ENCODE measurements around the gene COG4. TPM values are rescaled to one million over a fixed set of nuclear protein-coding genes. Genes with fewer than 3 reads are reported as not detected.

The COG4 gene
- total RNA-seq, 2 experiments from 2014 or later: 62.1 to 71.3 TPM

DNA sequence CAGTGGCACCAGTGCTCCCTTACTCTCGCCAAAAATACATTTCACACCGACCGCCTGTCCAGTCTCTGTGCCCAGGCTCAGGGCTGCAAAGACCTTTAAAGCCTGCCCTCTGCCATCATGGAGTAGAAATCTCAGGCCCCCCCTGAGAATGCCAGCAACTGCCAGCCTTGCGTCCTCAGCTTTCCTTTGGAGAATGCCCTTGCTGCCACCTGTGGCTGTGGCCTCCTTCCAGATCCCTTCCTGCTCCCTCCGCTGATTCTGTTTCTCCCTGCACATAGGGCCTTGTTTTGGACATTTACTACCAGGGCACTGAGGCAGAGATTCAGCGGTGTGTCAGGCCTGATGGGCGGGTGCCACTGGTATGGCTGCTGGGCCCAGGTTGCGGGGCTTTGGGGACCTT, 55.7 kb downstream of the COG4 start:
- Mint-ChIP-seq H3K9me3 (ENCODE audit: insufficient read depth) (no peaks in the 10 kb centered on the region), H3K4me3 (no peak overlapping the region), H3K27ac (no peak overlapping the region), H3K36me3 (ENCODE audit: low read depth) (peaks cover 2% of the 10 kb centered on the region), H3K4me1 (ENCODE audit: low read depth) (no peaks in the 10 kb centered on the region), H3K27me3 (ENCODE audit: low read depth) (no peaks in the 10 kb centered on the region)
- DNase-seq: no peak
- POLR2A ChIA-PET: no interaction called here
- CTCF ChIA-PET: no interaction called here
- no peak for ATAC-seq

DNA sequence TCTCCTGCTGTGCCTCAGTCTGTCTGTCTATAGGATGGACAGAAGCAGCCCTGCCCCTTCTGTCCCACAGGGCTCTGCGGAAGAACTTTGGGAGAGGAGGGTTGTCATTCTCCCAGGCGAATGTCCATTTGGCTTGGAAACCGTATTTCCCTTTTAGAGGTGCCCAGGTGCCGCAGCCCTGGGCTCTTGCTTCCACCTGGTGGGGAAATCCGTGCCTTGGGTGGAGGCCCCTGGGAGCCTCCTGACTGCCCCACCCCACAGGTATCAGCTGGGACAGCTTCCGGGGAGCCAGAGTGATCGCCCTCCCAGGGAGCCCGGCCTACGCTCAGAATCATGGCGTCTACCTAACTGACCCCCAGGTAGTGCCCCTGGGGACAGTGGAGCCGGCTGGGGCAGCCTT, 56.2 kb downstream of the COG4 start:
- Mint-ChIP-seq H3K9me3 (ENCODE audit: insufficient read depth) (no peaks in the 10 kb centered on the region), H3K27me3 (ENCODE audit: low read depth) (no peaks in the 10 kb centered on the region), H3K27ac (no peak overlapping the region), H3K4me3 (no peak overlapping the region), H3K36me3 (ENCODE audit: low read depth) (peaks cover 2% of the 10 kb centered on the region), H3K4me1 (ENCODE audit: low read depth) (no peaks in the 10 kb centered on the region)
- ATAC-seq (no peak), DNase-seq (no peak)
- ChIA-PET CTCF (no interaction called here), POLR2A (no interaction called here)

DNA sequence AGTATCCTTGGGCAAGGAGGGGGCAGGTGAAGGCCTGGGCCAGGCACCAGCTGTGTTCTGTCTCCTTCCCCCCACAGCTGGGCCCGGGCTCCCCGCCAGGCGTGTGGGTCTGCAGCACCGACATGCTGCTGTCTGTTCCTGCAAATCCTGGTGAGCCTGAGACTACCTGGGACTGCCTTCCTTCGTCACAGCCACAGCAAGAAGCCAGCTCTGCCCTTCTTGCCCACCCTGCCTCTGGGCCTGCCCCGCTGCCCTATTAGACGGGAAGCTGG, 56.6 kb downstream of the COG4 start:
- H3K9me3 Mint-ChIP-seq (ENCODE audit: insufficient read depth): no peaks in the 10 kb centered on the region
- H3K4me1 Mint-ChIP-seq (ENCODE audit: low read depth): peaks cover 1% of the 10 kb centered on the region
- ATAC-seq (no peak), DNase-seq (no peak)
- H3K27ac Mint-ChIP-seq: no peak overlapping the region
- no peaks in the 10 kb centered on the region for H3K27me3 Mint-ChIP-seq (ENCODE audit: low read depth)
- no peak overlapping the region for H3K4me3 Mint-ChIP-seq
- POLR2A ChIA-PET: no interaction called here
- H3K36me3 Mint-ChIP-seq (ENCODE audit: low read depth): peaks cover 2% of the 10 kb centered on the region
- CTCF ChIA-PET: no interaction called here

DNA sequence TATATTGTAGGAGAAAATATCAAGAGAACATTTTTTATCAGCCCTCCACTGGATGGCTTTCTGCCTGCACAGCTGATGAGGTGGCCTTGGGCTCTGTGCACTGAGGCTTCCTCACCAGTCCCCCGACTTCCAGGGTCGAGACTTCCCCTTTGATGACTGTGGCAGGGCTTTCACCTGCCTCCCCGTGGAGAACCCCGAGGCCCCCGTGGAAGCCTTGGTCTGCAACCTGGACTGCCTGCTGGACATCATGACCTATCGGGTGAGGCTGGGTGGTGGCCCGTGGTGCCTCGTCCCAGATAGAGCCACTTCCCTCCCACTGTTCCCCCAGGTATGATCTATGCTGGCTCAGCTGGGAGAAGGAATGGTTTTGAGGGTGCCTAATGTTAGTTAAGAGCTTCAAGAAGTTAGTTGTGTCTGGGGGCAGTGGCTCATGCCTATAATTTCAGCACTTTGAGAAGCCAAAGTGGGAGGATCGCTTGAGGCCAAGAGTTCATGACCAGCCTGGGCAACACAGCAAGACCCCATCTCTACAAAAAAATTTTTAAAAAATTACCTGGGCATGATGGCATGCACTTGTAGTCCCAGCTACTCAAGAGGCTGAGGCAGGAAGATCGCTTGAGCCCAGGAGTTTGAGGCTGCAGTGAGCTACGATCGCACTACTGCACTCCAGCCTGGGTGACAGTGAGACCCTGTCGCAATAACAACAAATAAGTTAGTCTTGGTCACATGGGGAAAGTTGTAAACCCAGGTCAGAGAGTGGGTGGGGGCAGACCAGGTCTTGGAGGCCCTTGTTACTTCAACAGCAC, 57.2 kb downstream of the COG4 start:
- H3K36me3 Mint-ChIP-seq (ENCODE audit: low read depth): peaks cover 2% of the 10 kb centered on the region
- CTCF ChIA-PET: no interaction called here
- ATAC-seq: no peak
- no peaks in the 10 kb centered on the region for H3K9me3 Mint-ChIP-seq (ENCODE audit: insufficient read depth)
- H3K4me1 Mint-ChIP-seq (ENCODE audit: low read depth): peaks cover 5% of the 10 kb centered on the region
- DNase-seq: no peak
- H3K27me3 Mint-ChIP-seq (ENCODE audit: low read depth): no peaks in the 10 kb centered on the region
- POLR2A ChIA-PET: no interaction called here
- no peak overlapping the region for H3K27ac Mint-ChIP-seq
- H3K4me3 Mint-ChIP-seq: no peak overlapping the region

DNA sequence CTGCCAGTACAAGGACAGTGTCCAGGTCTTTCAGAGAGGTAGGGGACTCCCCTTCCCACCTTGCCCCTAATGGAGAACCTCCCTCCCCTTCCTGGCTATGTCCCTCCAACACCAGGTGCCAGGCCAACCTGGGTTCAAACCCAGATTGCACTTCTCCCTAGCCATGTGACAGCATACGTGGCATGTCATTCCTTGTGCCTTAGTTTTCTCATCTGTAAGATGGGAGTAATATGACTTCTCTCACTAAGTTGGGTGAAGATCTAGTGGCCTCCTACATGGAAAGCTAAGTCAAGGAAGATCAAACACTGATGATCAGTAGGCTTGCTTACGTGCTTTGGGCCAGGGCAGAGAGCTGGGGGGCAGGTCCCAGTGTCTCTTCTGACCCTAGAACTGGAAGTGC, 60.1 kb downstream of the COG4 start:
- no peak for ATAC-seq
- POLR2A ChIA-PET: interaction anchor here (0.6 to 1.1 kb wide), 2 partner anchors 50 to 54 kb away, joined by 3 read pairs; no protein-coding TSS in a partner anchor
- no peak for DNase-seq

DNA sequence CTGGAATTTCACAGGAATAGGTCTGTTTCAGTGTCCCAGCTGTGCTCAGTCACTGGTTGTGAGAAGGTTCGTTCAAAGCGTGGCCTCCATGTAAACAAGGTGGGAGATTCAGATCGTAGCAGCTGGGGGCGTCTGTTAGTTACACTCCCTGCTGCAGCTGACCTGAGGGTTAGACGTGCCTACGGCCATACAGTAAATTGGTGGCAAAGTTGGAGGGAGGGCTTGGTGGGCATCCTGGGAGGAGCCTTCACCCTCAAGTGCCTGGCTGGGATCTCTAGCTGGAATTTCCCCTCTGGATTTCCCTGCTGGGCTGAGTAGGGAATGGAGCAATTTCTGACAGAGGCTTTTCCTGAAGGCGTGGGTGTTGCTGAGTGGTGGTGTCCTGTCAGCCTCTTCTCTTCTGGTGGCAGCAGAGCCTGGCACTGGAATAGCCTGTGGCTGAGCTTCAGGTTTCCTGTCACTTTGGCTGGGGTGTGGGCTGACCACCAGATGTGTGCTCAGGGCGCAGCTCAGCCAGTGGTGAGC, 62.6 kb downstream of the COG4 start:
- ChIA-PET POLR2A (interaction anchor here (1.1 kb wide), 1 partner anchor 62 kb away, joined by 3 read pairs; no protein-coding TSS in a partner anchor), CTCF (interaction anchor here (0.7 to 1.1 kb wide), 3 partner anchors 70 to 139 kb away, joined by 3 read pairs; no protein-coding TSS in a partner anchor)
- Mint-ChIP-seq H3K36me3 (ENCODE audit: low read depth) (peaks cover 2% of the 10 kb centered on the region), H3K4me1 (ENCODE audit: low read depth) (peaks cover 17% of the 10 kb centered on the region), H3K9me3 (ENCODE audit: insufficient read depth) (no peaks in the 10 kb centered on the region), H3K27ac (no peak overlapping the region), H3K4me3 (no peak overlapping the region), H3K27me3 (ENCODE audit: low read depth) (no peaks in the 10 kb centered on the region)
- no peak for DNase-seq
- ATAC-seq: no peak

More for the DNA sequence above, 60.1 kb downstream of the COG4 start:
- Mint-ChIP-seq H3K9me3 (ENCODE audit: insufficient read depth) (no peaks in the 10 kb centered on the region), H3K4me3 (no peak overlapping the region), H3K4me1 (ENCODE audit: low read depth) (peaks cover 13% of the 10 kb centered on the region), H3K27ac (no peak overlapping the region), H3K36me3 (ENCODE audit: low read depth) (peaks cover 2% of the 10 kb centered on the region), H3K27me3 (ENCODE audit: low read depth) (no peaks in the 10 kb centered on the region)
- CTCF ChIA-PET: no interaction called here

DNA sequence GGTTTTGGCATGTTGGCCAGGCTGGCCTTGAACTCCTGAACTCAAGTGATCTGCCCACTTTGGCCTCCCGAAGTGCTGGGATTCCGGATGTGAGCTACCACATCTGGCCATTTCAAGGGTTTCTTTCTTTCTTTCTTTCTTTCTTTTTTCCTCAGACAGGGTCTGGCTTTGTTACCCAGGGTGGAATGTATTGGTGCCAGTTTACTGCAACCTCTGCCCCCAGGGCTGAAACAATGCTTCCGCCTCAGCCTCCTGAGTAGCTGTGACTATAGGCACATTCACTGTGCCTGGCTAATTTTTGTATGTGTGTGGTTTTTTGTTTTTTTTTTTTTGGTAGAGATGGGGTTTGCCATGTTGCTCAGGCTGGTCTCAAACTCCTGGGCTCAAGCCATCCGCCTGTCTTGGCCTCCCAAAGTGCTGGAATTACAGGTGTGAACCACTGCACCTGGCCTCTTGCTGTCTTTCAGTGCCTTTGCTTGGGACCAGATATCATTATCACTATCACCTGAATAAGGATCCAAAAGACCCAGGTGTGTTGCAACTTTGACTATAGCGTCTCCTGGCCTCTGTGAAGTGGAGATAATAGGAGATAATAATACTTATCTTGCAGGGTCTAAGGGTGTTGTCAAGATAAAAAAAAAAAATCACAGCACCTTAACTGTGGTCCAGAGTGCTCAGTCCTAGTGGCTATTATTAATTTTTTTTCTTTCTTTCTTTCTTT, 65.7 kb downstream of the COG4 start:
- Mint-ChIP-seq H3K4me3 (no peak overlapping the region), H3K9me3 (ENCODE audit: insufficient read depth) (no peaks in the 10 kb centered on the region), H3K27ac (no peak overlapping the region), H3K27me3 (ENCODE audit: low read depth) (no peaks in the 10 kb centered on the region), H3K36me3 (ENCODE audit: low read depth) (no peaks in the 10 kb centered on the region), H3K4me1 (ENCODE audit: low read depth) (peaks cover 31% of the 10 kb centered on the region)
- DNase-seq (no peak), ATAC-seq (no peak)
- ChIA-PET POLR2A (no interaction called here), CTCF (no interaction called here)

DNA sequence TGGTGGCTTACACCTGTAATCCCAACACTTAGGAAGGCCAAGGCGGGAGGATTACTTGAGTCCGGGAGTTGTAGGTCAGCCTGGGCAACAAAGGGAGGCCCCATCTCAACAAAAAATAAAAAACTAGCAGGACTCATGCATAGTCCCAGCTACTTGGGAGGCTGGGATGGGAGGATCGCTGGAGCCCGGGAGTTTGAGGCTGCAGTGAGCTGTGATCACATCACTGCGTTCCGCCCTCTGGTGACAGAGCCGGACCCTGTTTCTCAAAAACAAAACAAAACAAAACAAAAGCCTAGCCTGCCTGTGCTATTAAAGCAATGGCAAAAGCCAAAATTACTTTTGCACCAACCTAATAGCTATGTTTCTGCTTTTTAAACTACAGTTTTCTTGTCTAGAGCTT, 67.4 kb downstream of the COG4 start:
- H3K27ac Mint-ChIP-seq: no peak overlapping the region
- ChIA-PET CTCF (interaction anchor here (0.6 to 1.5 kb wide), 6 partner anchors 12 to 86 kb away, joined by 3 to 5 read pairs (median 4); partner anchors contain the start of gene ST3GAL2), POLR2A (interaction anchor here (1.4 kb wide), 1 partner anchor 109 kb away, joined by 3 read pairs; the partner anchor contains the start of gene DDX19A)
- no peaks in the 10 kb centered on the region for H3K27me3 Mint-ChIP-seq (ENCODE audit: low read depth)
- H3K9me3 Mint-ChIP-seq (ENCODE audit: insufficient read depth): no peaks in the 10 kb centered on the region
- no peak for ATAC-seq
- DNase-seq: no peak
- H3K36me3 Mint-ChIP-seq (ENCODE audit: low read depth): no peaks in the 10 kb centered on the region
- peak overlapping the region; percentile 86 for H3K4me3 Mint-ChIP-seq
- H3K4me1 Mint-ChIP-seq (ENCODE audit: low read depth): peaks cover 23% of the 10 kb centered on the region

DNA sequence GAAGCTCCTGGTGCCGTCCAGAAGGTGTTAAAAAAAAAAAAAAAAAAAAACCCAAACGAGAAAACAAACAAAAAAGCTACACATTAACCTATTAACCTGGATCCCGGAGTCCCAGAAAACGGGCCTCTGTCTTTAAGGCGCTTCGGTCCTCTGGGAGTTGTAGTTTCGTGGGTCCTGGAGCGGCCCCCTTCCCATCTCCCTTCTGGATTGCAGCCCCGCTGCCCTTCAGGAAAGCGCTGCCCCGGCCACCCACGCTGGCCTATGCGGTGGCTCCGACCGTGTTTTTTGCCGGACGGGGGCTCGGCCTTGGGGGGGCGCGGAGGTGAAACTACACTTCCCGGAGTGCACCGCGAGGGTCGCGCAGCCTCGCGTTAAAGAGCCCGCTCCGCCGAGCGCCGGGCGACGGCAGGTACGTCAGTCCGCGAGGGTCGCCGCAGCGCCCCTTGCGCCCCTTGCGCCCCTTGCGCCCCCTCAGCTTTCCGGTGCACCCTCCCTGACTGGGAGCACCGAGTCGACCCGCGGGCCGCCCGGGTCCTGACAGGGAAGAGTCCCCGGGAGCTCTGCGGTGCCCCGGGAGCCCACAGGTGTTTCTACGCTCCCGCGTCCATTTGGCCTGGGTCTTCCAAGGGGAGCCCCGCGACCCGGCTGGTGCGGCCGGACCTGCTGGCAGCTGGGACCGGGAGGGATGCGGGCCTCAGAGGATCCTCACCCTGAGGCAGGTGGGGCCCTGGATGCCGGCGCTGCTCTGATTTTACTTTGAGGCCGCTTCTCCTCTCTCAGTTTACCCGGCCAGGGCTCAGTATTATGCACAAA, 68.9 kb downstream of the COG4 start, which contains the start of gene FCSK:
Gene FCSK (plus strand): TSS at position 374 of the 813 bp plus-strand sequence. CDS start 8,596 bp downstream, outside the sequence.
- H3K27me3 Mint-ChIP-seq (ENCODE audit: low read depth): no peaks in the 10 kb centered on the region
- no peaks in the 10 kb centered on the region for H3K36me3 Mint-ChIP-seq (ENCODE audit: low read depth)
- ChIA-PET CTCF (interaction anchor here (0.6 to 3.5 kb wide), 8 partner anchors 14 to 228 kb away, joined by 3 to 12 read pairs (median 3); partner anchors contain the start of gene ST3GAL2), POLR2A (interaction anchor here (0.6 to 1.4 kb wide), 5 partner anchors 51 to 108 kb away, joined by 3 to 5 read pairs (median 3); partner anchors contain the start of gene DDX19A)
- peak within 1 kb of the TSS; percentile 93 for H3K27ac Mint-ChIP-seq
- peak within 1 kb of the TSS; percentile 86 for H3K4me3 Mint-ChIP-seq
- peak; percentile 96 for ATAC-seq
- H3K9me3 Mint-ChIP-seq (ENCODE audit: insufficient read depth): no peaks in the 10 kb centered on the region
- DNase-seq: peak; percentile 70
- H3K4me1 Mint-ChIP-seq (ENCODE audit: low read depth): peaks cover 18% of the 10 kb centered on the region

DNA sequence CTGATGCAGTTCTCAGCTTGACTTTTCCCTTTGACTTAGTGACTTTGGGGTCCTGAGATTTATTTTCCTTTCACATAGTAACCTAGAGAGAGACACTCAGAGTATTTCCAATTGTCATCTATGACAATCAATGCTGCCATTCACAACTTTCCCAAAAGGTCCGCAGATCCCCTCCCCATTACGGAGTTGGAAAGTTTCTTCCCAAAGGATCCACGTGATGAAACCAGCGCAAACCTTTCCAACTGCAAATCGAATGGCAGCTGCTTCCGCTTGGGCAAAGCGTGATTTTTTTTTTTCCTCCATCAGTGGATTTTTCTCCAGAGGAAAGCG, 69.5 kb downstream of the COG4 start:
- Mint-ChIP-seq H3K27ac (peak overlapping the region; percentile 93), H3K9me3 (ENCODE audit: insufficient read depth) (no peaks in the 10 kb centered on the region), H3K4me1 (ENCODE audit: low read depth) (peaks cover 18% of the 10 kb centered on the region), H3K27me3 (ENCODE audit: low read depth) (no peaks in the 10 kb centered on the region), H3K36me3 (ENCODE audit: low read depth) (no peaks in the 10 kb centered on the region), H3K4me3 (peak overlapping the region; percentile 86)
- ChIA-PET POLR2A (interaction anchor here (0.7 to 0.8 kb wide), 2 partner anchors 50 to 107 kb away, joined by 3 to 4 read pairs; partner anchors contain the start of gene DDX19A), CTCF (interaction anchor here (0.7 to 3.5 kb wide), 8 partner anchors 13 to 202 kb away, joined by 3 to 12 read pairs (median 3); partner anchors contain the start of genes EXOSC6 and ST3GAL2)
- DNase-seq (no peak), ATAC-seq (no peak)
